AG04450 (cell line): Measurements from ENCODE around the gene ACTRT2. TPM values are rescaled to one million over a fixed set of nuclear protein-coding genes. Genes with fewer than 3 reads are reported as not detected.

Experiments
- CTCF ChIA-PET: fragments of 300-600, 350-600 bp; formaldehyde crosslinking; extraction: SDS; loops from one replicate; lab custom pipeline; 2022; ENCODE audit warnings: antibody characterized with exemption, inconsistent platforms; lab: Charles Lee
- POLR2A ChIA-PET: fragments of 350-600 bp; formaldehyde crosslinking; extraction: SDS; loops from one replicate; lab custom pipeline; 2021; ENCODE audit warnings: antibody characterized with exemption, inconsistent platforms; lab: Yijun Ruan, JAX
- DNase-seq: peaks from one replicate; pipeline ENCODE4 v3.0.0-alpha.2; 2011; ENCODE audit warnings: low read depth, low spot score
- H3K27ac ChIP-seq: one replicate; pipeline ENCODE4 v1.5.1; 2012; ENCODE audit warnings: low read depth, low read length, control low read depth
- H3K27me3 ChIP-seq: one replicate; pipeline ENCODE4 v1.6.0; 2012; ENCODE audit warnings: low read length; ENCODE audit not compliant: control insufficient read depth, insufficient read depth
- H3K4me3 ChIP-seq: 2 replicates; pipeline ENCODE4 v1.5.1; 2011; ENCODE audit warnings: mild to moderate bottlenecking, low read depth, low read length, control low read depth
- H3K9me3 ChIP-seq: 2 replicates; pipeline ENCODE4 v1.5.1; 2012; ENCODE audit warnings: low read length; ENCODE audit not compliant: control insufficient read depth, insufficient read depth
- polyA plus RNA-seq: library from polyadenylated mRNA; depleted of rRNA; stranded (reverse); fragments of >200 nt; gene quantifications from 2 replicates; pipeline ENCODE4 v1.2.3, GENCODE V29; 2011
- TF ChIP-seq, protein P1 (sequence below): IDR thresholded peaks from 2 replicates; pipeline ENCODE4 v1.5.1; 2011; ENCODE audit warnings: low read depth, low read length, control low read depth, inconsistent platforms

Gene ACTRT2
- polyA plus RNA-seq, 1 experiment: not detected

DNA sequence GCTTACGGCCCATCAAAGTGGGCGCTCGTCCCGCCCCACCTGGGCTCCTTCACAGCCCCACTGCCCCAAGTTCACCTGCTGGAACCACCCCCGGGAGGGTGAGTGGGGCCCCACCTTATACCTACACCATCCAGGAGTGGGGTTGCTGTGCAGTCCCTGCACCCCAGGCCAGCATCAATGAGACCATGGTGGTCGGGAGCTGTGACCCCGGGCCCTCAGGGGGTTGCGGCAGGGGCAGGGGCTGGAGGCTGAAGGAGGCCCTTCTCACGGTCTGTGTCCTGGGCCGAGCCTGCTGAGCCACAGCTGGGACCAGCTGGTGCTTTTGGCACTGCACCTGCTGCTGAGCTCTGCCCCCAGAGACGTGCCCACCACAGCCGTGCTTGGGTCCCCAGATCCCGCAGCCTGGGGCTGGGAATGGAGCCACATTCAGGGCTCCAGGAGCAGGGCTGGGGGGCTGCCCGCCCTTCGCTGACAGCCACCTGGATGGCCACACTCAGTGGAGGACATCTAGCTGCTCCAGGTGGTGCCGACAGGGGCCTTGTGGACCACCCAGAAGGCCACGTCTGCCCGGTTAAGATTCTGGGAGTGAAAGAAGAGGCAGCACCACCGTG, 17.4 kb downstream of the ACTRT2 start:
- DNase-seq: no peak
- H3K9me3 ChIP-seq: peaks cover 30% of the 10 kb centered on the region; the same call in 1 of the 2 replicates
- CTCF ChIA-PET: no interaction called here
- POLR2A ChIA-PET: no interaction called here
- TF ChIP-seq, protein P1, sequence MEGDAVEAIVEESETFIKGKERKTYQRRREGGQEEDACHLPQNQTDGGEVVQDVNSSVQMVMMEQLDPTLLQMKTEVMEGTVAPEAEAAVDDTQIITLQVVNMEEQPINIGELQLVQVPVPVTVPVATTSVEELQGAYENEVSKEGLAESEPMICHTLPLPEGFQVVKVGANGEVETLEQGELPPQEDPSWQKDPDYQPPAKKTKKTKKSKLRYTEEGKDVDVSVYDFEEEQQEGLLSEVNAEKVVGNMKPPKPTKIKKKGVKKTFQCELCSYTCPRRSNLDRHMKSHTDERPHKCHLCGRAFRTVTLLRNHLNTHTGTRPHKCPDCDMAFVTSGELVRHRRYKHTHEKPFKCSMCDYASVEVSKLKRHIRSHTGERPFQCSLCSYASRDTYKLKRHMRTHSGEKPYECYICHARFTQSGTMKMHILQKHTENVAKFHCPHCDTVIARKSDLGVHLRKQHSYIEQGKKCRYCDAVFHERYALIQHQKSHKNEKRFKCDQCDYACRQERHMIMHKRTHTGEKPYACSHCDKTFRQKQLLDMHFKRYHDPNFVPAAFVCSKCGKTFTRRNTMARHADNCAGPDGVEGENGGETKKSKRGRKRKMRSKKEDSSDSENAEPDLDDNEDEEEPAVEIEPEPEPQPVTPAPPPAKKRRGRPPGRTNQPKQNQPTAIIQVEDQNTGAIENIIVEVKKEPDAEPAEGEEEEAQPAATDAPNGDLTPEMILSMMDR: no peak
- no peak overlapping the region for H3K27ac ChIP-seq
- no peak overlapping the region for H3K4me3 ChIP-seq
- no peaks in the 10 kb centered on the region for H3K27me3 ChIP-seq

DNA sequence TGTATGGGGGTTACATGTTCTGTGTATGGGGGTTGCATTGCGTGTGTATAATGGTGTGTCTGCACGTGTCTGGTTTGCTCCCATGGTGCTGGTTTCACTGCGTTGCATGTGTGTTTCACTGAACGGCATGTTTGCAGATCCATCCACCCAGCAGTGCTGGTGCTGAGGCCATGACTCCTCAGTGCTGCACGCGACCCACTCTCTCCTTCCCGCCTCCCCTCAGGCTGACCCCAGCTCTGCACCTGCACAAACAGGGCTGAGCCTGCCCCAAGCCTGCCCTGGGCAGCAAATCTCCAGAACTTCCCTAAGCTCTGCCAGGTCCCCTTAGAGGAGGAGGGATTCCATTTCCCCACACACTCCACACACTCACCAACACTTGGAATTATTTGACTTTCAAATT, 18.7 kb downstream of the ACTRT2 start:
- peaks cover 30% of the 10 kb centered on the region; the same call in 1 of the 2 replicates for H3K9me3 ChIP-seq
- ChIA-PET POLR2A (no interaction called here), CTCF (no interaction called here)
- TF ChIP-seq, protein P1: no peak
- no peak overlapping the region for H3K27ac ChIP-seq
- no peak for DNase-seq
- no peak overlapping the region for H3K4me3 ChIP-seq
- H3K27me3 ChIP-seq: no peaks in the 10 kb centered on the region

DNA sequence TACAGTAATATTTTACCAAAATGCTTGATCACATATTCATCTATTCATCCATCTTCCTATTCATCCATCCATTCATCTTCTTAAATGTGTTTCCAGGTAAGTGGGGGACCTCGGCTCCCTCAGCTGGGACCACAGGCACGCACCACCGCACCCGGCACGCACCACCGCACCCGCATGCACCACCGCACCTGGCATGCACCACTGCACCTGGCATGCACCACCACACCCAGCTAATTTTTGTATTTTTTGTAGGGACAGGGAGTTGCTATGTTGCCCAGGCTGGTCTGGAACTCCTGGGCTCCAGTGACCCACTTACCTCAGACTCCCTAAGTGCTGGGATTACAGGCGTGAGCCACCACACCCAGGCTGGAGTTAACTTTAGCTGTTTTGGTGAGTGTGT, 21.2 kb downstream of the ACTRT2 start:
- TF ChIP-seq, protein P1: no peak
- Histone ChIP-seq H3K27ac (no peak overlapping the region), H3K27me3 (no peaks in the 10 kb centered on the region), H3K9me3 (peaks cover 18% of the 10 kb centered on the region; the same call in 1 of the 2 replicates), H3K4me3 (no peak overlapping the region)
- POLR2A ChIA-PET: no interaction called here
- CTCF ChIA-PET: no interaction called here
- DNase-seq: no peak

DNA sequence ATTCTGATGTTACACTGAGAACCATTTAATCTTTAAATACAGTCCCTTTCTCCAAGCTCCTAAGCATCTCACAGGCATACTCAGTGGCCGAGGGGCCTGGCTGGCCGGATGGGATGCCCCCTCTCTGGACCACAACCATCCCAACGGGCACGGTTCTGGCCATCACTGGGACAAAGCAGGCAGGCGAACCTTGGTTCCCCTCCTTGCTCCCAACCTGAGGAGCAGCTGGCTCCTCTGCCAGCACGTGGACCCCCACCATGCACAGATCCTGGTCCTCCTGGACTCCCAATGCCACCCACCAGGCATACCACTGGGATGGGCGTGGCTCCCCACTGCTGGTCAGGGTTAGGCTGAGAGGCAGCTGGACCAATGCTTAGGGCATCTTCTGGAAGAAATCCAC, 27.9 kb downstream of the ACTRT2 start:
- Histone ChIP-seq H3K9me3 (peaks cover 14% of the 10 kb centered on the region; the same call in 1 of the 2 replicates), H3K4me3 (no peak overlapping the region), H3K27ac (no peak overlapping the region), H3K27me3 (no peaks in the 10 kb centered on the region)
- no peak for DNase-seq
- ChIA-PET POLR2A (no interaction called here), CTCF (no interaction called here)
- TF ChIP-seq, protein P1: no peak

DNA sequence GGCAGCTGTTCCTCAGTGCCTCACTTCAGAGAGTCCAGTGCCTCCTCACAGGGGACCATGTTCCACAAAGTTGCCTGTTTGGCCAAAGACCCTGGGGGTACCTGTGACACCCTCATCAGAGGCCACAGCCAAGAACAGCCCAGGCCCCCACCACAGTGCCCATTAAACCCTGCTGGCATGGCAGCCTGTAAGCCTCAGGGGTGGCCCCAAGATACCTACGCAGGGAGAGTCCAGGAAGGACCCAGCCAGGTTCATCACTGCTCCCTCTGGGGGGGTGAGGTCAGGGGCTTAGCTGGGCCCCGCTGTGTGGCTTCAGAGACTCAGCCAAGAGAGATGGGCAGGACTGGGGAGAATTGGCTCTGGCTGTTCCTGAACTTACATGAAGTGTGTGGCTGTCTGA, 28.6 kb downstream of the ACTRT2 start:
- Histone ChIP-seq H3K27ac (no peak overlapping the region), H3K9me3 (peaks cover 14% of the 10 kb centered on the region; the same call in 1 of the 2 replicates), H3K27me3 (no peaks in the 10 kb centered on the region), H3K4me3 (no peak overlapping the region)
- DNase-seq: no peak
- ChIA-PET POLR2A (no interaction called here), CTCF (no interaction called here)
- TF ChIP-seq, protein P1: no peak
